ENCODE measurements around the gene SLC2A1.

DNA sequence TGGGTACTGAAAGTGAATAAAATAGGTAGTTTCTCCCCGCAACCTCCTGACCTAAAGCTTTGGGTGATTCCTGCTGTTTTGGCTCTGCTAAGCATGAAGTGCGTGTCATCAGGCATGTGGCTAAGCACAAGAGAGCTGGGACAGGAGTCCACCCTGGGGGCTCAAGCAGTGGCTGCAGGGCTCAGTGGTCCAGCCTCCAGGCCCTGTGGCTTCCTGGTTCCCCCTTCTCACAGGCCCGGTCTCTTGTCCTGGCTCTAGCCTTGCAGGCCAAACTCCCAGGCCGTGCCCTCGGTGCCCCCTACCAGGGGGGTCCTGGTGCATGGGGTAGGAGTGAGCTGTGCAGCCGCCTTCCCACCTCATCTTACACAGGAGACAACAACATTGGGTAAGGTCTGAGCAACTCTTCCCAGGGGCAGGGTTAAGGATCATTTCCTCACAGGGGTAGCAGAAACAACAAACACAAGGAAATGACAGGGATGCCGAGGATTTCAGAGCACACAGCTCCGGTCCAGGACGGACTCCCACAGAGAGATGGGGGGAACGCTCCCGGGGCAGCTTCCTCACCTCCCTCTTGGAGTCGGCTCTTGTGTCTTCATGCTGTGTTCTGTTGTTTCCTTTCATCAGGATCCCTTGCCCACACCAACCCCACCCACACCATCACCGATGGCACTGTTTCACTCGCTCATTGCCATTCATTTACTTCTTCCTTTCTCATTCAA, 19.8 kb upstream of the SLC2A1 start:
- TF ChIP-seq, protein P1, sequence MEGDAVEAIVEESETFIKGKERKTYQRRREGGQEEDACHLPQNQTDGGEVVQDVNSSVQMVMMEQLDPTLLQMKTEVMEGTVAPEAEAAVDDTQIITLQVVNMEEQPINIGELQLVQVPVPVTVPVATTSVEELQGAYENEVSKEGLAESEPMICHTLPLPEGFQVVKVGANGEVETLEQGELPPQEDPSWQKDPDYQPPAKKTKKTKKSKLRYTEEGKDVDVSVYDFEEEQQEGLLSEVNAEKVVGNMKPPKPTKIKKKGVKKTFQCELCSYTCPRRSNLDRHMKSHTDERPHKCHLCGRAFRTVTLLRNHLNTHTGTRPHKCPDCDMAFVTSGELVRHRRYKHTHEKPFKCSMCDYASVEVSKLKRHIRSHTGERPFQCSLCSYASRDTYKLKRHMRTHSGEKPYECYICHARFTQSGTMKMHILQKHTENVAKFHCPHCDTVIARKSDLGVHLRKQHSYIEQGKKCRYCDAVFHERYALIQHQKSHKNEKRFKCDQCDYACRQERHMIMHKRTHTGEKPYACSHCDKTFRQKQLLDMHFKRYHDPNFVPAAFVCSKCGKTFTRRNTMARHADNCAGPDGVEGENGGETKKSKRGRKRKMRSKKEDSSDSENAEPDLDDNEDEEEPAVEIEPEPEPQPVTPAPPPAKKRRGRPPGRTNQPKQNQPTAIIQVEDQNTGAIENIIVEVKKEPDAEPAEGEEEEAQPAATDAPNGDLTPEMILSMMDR (IDR thresholded peaks at IDR 0.05; ENCODE audit: low read depth, low read length, poor library complexity, severe bottlenecking), result no peak
- no peak for TF ChIP-seq EZH2phosphoT487 (IDR thresholded peaks at IDR 0.05; ENCODE audit: borderline replicate concordance, low read length)

Data from DOHH2 (cell line).